ENCODE data around the gene TBXA2R. TPM values are rescaled to one million over a fixed set of nuclear protein-coding genes. Genes with fewer than 3 reads are reported as not detected.

Gene TBXA2R
- total and polyA plus RNA-seq, 2 experiments from 2014 or later = 0.70 to 2.0 TPM

- 35% methylated on average over 11 of the region's 11 CpGs for WGBS (ENCODE audit: low lambda C conversion rate, missing lambda C conversion rate)
- no peak for DNase-seq (ENCODE audit: low spot score)
- Histone ChIP-seq H3K27ac (no peak overlapping the region), H3K4me3 (no peak overlapping the region), H3K36me3 (replicated peaks; ENCODE audit: insufficient read depth, low read depth) (no peaks in the 10 kb centered on the region), H3K79me2 (no peaks in the 10 kb centered on the region), H3K9me2 (replicated peaks; ENCODE audit: insufficient read depth) (no peaks in the 10 kb centered on the region), H3K9me3 (ENCODE audit: low read depth) (no peaks in the 10 kb centered on the region), H4K20me1 (ENCODE audit: insufficient read depth, poor library complexity, severe bottlenecking) (no peaks in the 10 kb centered on the region), H3K27me3 (peaks cover 6% of the 10 kb centered on the region), H3K4me1 (ENCODE audit: insufficient read depth) (no peaks in the 10 kb centered on the region), H2AFZ (no peak overlapping the region), H3K4me2 (no peak overlapping the region)
- no peak for TF ChIP-seq EZH2 (IDR thresholded peaks at IDR 0.05; ENCODE audit: borderline replicate concordance)
- no peak for TF ChIP-seq CTCF (IDR thresholded peaks at IDR 0.05; ENCODE audit: poor library complexity)
- TF ChIP-seq EZH2phosphoT487 (IDR thresholded peaks at IDR 0.05; ENCODE audit: low read depth, severe bottlenecking, unreplicated experiment) = no peak
These were observed 13.5 kb downstream of the TBXA2R start for GRCh38 chr19:3593156-3593555.

GRCh38 chr19:3591876-3592613 lies 14.6 kb downstream of the TBXA2R start:
- no peaks in the 10 kb centered on the region for H3K79me2 ChIP-seq
- H3K9me2 ChIP-seq (replicated peaks; ENCODE audit: insufficient read depth) = no peaks in the 10 kb centered on the region
- no peak for DNase-seq (ENCODE audit: low spot score)
- no peaks in the 10 kb centered on the region for H3K36me3 ChIP-seq (replicated peaks; ENCODE audit: insufficient read depth, low read depth)
- no peaks in the 10 kb centered on the region for H3K9me3 ChIP-seq (ENCODE audit: low read depth)
- no peak overlapping the region for H3K4me3 ChIP-seq
- H3K4me1 ChIP-seq (ENCODE audit: insufficient read depth) = no peaks in the 10 kb centered on the region
- peaks cover 6% of the 10 kb centered on the region for H3K27me3 ChIP-seq
- H3K27ac ChIP-seq = no peak overlapping the region
- H3K4me2 ChIP-seq = no peak overlapping the region
- H4K20me1 ChIP-seq (ENCODE audit: insufficient read depth, poor library complexity, severe bottlenecking) = no peaks in the 10 kb centered on the region
- 87% methylated on average over 9 of the region's 9 CpGs for WGBS (ENCODE audit: low lambda C conversion rate, missing lambda C conversion rate)
- H2AFZ ChIP-seq = no peak overlapping the region
- no peak for TF ChIP-seq CTCF (IDR thresholded peaks at IDR 0.05; ENCODE audit: poor library complexity)
- TF ChIP-seq EZH2phosphoT487 (IDR thresholded peaks at IDR 0.05; ENCODE audit: low read depth, severe bottlenecking, unreplicated experiment) = no peak
- no peak for TF ChIP-seq EZH2 (IDR thresholded peaks at IDR 0.05; ENCODE audit: borderline replicate concordance)

GRCh38 chr19:3590991-3591659 lies 15.6 kb downstream of the TBXA2R start:
- no peak overlapping the region for H3K4me3 ChIP-seq
- no peak for DNase-seq (ENCODE audit: low spot score)

More at GRCh38 chr19:3590991-3591659, 15.6 kb downstream of the TBXA2R start:
- Histone ChIP-seq H3K9me2 (replicated peaks; ENCODE audit: insufficient read depth) (no peaks in the 10 kb centered on the region), H3K9me3 (ENCODE audit: low read depth) (no peaks in the 10 kb centered on the region), H3K36me3 (replicated peaks; ENCODE audit: insufficient read depth, low read depth) (no peaks in the 10 kb centered on the region), H3K27ac (no peak overlapping the region), H3K4me2 (no peak overlapping the region), H4K20me1 (ENCODE audit: insufficient read depth, poor library complexity, severe bottlenecking) (no peaks in the 10 kb centered on the region), H3K4me1 (ENCODE audit: insufficient read depth) (no peaks in the 10 kb centered on the region), H3K79me2 (no peaks in the 10 kb centered on the region), H2AFZ (no peak overlapping the region), H3K27me3 (peaks cover 16% of the 10 kb centered on the region)
- WGBS (ENCODE audit: low lambda C conversion rate, missing lambda C conversion rate) = 92% methylated on average over 8 of the region's 8 CpGs
- TF ChIP-seq EZH2 (IDR thresholded peaks at IDR 0.05; ENCODE audit: borderline replicate concordance) (no peak), CTCF (IDR thresholded peaks at IDR 0.05; ENCODE audit: poor library complexity) (no peak), EZH2phosphoT487 (IDR thresholded peaks at IDR 0.05; ENCODE audit: low read depth, severe bottlenecking, unreplicated experiment) (no peak)
